GM18519 (cell line): ENCODE data around the gene SPIRE1.
"Not testable (repeated sequence)": the region's sequence is repeated elsewhere in the genome, so short reads cannot be mapped to it uniquely, and the experiment has no call there.

ENCODE experiments used
- ATAC-seq: cut with Tn5 transposase; IDR thresholded peaks from one replicate; pipeline ENCODE4 v1.9.1; 2021; ENCODE audit warnings: mild to moderate bottlenecking, moderate library complexity; ENCODE audit not compliant: unreplicated experiment, low FRiP score

Gene SPIRE1

DNA sequence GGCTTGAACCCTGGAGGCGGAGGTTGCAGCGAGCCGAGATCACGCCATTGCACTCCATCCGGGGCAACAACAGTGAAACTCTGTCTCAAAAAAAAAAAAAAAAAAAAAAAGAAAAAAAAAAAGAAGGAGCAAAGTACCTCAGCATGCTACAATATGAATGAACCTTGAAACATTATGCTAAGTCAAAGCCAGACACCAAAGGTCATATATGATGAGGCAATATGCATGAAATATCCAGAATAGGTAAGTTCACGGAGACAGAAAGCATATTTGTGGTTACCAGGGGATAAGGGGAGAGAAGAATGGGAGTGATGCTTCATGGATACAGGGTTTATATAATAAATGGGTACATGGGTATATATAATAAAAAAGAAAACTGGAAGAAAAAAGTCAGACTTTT lies 156.9 kb downstream of the SPIRE1 start:
- ATAC-seq, result no peak

DNA sequence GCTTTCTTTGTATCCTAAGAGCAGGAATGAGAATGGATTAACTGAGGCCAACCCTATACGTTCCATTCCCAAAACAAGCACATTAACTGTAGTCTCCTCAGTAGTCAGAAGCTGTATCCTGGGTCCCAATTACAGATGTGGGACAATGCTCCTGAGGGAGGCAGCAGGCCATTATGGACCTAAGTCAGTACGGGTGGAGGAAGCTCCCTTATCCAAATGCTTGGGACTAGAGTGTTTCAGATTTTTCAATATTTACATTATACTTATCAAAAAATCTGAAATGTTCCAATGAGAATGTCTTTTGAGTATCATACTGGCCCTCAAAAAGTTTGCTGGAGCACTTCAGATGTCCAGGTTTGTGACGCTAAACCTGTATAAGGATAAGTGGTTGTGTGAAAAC lies 160.1 kb downstream of the SPIRE1 start:
- ATAC-seq, result no peak

GRCh38 chr18:12497296-12497695 lies 160.6 kb downstream of the SPIRE1 start:
- no peak for ATAC-seq

- no peak for ATAC-seq
Observed at GRCh38 chr18:12492907-12493306, 165.0 kb downstream of the SPIRE1 start.

GRCh38 chr18:12491611-12492435 lies 166.1 kb downstream of the SPIRE1 start:
- ATAC-seq, result no peak

- ATAC-seq, result no peak
Observed at GRCh38 chr18:12485479-12486105, 172.3 kb downstream of the SPIRE1 start.

- ATAC-seq, result not testable (repeated sequence)
Observed at GRCh38 chr18:12481915-12482314, 176.0 kb downstream of the SPIRE1 start.

DNA sequence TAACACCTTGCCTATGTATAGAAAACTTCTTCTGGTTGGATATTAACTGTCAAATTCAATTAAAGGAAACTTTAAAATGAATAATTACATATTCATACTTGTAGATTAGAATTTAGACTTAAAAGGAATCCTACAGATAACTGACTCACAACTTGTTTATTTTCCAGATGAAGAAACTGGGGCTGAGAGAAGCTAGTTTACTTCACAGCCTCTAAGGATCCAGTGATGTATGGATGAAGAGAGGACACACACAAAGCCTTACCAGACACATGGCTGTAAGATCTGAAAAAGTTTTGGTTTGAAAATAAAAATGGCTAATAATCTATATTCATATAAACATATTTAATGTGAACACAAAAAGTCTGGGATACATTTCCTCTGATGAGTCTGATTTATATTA lies 177.9 kb downstream of the SPIRE1 start:
- ATAC-seq, result no peak

DNA sequence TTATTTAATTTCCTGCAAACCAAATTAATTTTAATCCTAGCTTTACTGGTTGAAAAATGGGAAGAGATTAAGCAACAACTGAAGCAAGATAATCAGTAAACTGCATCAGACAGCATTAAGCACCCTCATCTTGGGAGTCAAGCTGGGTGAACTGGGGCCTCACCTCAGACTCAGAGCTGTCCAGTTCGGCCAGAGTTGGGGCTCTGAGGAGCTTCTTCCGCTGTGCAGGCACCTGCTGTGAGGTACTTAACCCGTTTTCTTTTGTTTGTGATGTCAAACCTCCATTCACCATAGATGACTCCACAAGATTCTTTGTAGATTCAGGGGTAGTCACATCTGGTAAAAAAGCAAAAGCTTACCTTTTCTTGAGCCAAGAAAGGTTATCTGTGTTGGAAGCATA lies 178.4 kb downstream of the SPIRE1 start:
- ATAC-seq, result no peak

DNA sequence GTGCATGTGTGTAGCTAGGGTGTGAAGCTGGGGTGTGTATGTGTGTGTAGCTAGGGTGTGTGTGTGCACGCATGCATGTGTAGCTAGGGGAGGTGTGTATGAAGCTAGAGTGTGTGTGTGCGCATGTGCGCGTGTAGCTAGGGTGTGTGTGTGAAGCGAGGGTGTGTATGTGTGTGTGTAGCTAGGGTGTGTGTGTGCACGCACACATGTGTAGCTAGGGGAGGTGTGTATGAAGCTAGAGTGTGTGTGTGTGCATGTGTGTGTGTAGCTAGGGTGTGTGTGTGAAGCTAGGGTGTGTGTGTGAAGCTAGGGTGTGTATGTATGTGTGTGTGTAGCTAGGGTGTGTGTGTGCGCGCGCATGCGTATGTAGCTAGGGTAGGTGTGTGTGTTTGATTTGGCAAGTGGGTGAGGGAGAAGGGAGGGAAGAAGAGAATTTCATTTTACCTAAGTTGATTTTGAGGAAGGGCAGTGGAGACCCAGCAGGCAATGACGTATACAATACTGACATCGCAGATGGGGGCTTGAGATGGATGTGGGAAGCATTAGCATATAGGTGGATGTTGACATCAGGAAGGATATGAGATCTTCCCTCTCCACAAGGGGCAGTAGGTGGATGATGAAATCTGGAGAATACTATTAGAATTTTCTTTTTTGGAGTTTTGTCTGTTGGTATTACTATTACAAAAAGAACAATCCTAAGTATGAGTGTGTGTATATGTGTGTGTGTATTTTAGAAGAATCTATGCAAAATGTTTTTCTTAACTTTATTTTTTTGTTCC lies 179.4 kb downstream of the SPIRE1 start:
- no peak for ATAC-seq

DNA sequence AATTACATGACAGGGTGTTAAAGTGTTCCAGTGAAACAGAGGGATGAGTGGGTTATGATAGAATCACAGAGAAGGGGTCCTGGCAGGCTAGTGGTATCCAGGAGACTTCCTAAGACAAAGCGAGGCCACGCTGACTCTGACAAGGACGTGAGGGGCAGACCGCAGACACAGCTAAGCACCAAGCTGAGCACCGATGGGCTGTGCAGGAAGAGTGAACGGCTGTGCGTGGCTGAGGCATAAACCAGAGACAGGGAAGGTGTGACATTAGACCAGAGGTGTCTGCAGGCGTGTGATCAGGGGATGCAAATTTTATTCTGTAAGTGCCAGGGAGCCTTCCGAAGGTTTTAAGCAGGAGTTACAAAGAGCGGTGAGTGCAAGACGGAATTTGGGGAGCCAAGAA lies 180.3 kb downstream of the SPIRE1 start:
- no peak for ATAC-seq

DNA sequence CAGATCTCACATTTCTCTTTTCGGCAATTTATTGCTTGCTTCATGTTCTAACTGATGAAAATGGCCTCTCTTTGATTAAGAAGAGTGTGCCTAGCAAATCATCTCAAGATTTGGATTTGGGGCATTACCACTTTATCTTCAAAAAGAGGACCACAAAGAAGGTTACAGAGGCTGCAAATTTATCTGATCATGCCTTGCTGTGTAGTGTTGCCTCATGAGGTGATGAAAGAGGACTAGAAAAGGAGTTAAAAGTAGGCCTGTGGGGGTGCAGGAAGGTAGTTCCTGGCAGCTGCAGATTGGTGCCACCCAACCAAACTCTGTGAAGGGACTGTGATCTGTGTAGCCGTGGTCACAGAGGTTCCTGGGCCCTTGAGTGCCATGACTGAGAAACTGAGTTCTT lies 181.0 kb downstream of the SPIRE1 start:
- ATAC-seq, result no peak

GRCh38 chr18:12474876-12475275 lies 183.0 kb downstream of the SPIRE1 start:
- no peak for ATAC-seq

GRCh38 chr18:12474146-12474545 lies 183.8 kb downstream of the SPIRE1 start:
- no peak for ATAC-seq

- ATAC-seq, result no peak
Observed at GRCh38 chr18:12470382-12471075, 187.4 kb downstream of the SPIRE1 start.

DNA sequence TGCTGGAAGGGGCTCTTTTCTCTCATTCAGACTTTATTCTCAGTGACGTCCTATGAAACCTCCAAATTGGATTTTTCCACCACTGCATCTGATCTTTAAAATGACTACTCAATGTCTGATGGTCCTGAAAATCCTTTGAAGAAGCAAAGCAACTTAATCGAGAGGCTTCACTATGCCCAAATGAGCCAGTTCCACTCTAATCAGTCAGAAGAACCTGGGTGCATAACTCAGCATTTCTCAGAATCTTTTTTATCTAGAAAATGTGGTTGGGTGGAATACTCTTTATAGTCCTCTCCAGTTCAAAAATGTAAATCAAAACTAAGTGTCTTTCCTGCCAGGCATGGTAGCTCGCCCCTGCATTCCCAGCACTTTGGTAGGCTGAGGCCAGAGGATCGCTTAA lies 189.5 kb downstream of the SPIRE1 start:
- ATAC-seq, result no peak

- ATAC-seq, result no peak
Observed at GRCh38 chr18:12464731-12465130, 193.2 kb downstream of the SPIRE1 start.

DNA sequence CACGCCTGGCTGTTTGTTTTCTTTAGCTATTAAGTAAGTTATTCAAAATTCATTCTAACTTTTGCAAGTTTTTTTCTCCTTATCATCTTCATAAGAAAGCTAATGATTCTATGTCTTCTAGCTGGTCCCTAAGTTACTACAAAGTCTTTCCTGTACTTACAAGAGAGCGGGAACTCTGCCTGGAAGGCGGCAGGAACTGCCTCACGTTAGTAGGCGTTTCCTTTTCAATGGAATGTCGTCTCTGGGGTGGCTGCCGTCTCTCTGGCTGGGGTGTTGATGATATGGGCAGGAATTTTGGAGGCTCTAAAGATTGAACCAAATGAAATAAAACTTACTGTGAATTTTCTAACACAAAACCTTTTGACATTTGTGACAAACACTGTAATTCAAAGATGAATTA lies 194.7 kb downstream of the SPIRE1 start:
- no peak for ATAC-seq

DNA sequence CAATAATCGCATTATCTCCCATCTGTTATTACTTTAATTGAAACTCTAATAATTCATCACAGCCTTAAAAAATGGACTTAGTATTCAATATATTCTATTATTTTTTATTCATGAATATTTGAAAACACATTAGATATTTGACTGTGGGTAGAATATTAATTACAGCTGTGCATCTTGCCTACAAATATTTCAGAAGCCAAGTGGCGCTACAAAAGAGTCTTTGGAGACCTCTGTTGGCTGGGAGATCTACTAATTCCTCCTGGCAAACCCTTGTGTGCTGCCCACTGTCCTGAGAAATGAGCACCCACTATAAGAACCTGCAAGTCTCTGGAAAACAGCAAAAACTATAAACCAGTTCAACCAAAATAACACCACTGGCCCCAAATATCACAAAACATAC lies 195.7 kb downstream of the SPIRE1 start:
- ATAC-seq, result no peak

DNA sequence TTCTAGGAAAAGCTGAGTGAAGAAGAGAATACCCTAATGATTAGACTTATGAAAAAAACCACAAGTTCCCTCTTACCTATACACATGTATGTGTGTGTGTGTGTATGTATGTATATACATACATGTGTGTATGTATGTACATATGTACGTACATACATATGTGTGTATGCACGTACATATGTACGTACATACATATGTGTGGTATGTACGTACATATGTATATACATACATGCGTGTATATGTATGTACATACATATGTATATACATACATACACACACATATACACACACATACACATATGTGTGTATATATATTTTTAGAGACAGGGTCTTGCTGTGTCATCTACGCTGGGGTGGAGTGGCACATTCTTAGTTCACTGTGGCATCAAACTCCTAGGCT lies 196.6 kb downstream of the SPIRE1 start:
- ATAC-seq, result no peak

- no peak for ATAC-seq
Observed at GRCh38 chr18:12460874-12461273, 197.0 kb downstream of the SPIRE1 start.
